HG02852 (cell line): ENCODE measurements around the gene LRRC47.
A peak's percentile ranks its signal among the peaks of the same experiment; 100 is the strongest.

ENCODE experiments used
- ATAC-seq: cut with Tn5 transposase; IDR thresholded peaks from one replicate; pipeline ENCODE4 v1.9.1; 2021; ENCODE audit warnings: mild to moderate bottlenecking, moderate library complexity; ENCODE audit not compliant: unreplicated experiment

The LRRC47 gene

DNA sequence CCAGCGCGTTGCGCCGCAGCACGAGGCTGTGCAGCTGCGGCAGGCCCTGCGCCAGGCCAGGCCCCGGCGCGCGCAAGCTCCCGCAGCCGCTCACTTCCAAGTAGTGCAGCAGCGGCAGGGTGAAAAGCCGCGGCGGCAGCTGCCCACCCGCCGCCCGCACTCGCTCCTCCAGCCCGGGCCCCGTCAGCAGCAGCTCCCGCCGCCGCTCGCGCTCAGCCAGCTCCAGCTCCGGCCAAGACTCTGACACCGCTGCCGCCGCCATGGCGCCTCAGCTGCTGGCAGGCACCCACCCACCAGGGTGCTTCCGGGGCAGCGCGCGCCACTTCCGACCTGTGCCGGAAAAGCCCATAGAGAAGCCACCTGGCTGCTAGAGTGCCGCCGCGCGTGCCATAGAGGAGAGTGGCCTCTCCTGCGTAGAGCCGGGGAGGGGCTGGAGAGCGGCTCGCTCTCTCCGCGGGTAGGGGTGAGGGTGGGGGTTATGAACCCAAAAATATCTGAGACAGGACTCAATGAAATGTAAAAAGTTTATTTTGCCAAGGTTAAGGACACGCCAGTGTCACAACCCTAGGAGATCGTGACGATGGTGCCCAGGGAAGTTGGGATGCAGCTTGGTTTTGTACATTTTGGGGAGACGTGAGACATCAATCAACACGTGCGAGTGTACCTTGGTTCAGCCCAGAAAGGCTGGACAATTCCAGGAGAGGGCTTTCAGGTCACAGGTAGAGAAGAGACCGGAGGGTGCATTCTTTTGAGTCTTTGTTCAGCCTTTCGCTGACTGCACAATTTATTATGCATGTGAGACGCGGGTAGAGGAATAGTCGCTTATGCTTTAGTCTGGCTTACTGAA lies at the start of gene LRRC47:
TSS of gene LRRC47 (minus strand) at position 284 of the 847 bp plus-strand sequence. CDS start at position 262, 22 bp downstream.
- ATAC-seq, result peak; percentile 94

GRCh38 chr1:3842912-3843311 lies 46.6 kb upstream of the LRRC47 start:
- ATAC-seq, result no peak

GRCh38 chr1:3841491-3841890 lies 45.2 kb upstream of the LRRC47 start:
- no peak for ATAC-seq

- ATAC-seq, result no peak
These were observed 42.5 kb upstream of the LRRC47 start for GRCh38 chr1:3838788-3839187.

GRCh38 chr1:3837685-3838084 lies 41.4 kb upstream of the LRRC47 start:
- ATAC-seq, result no peak

- no peak for ATAC-seq
These were observed 40.9 kb upstream of the LRRC47 start for GRCh38 chr1:3837200-3837599.

- no peak for ATAC-seq
These were observed 40.1 kb upstream of the LRRC47 start for GRCh38 chr1:3836421-3836820.

GRCh38 chr1:3834701-3835100 lies 38.4 kb upstream of the LRRC47 start:
- ATAC-seq, result no peak

DNA sequence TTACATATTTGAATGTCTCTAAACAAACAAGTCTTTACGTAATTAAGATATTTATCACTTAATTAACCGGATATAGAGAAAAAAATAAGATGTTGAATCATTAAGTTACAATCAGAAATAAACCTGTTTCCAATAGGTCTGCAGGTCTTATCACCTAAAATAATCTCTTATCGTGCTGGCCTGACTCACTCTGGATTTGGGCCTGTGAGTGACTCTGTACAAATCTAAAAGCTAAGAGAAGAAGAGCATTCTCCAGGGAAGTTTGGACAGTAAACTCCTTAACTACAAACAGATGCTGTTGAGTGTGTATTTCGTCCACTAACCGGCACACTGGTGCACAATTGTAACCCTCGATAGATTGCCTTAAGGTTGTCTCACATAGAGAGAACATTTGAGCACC lies 35.4 kb upstream of the LRRC47 start:
- no peak for ATAC-seq

DNA sequence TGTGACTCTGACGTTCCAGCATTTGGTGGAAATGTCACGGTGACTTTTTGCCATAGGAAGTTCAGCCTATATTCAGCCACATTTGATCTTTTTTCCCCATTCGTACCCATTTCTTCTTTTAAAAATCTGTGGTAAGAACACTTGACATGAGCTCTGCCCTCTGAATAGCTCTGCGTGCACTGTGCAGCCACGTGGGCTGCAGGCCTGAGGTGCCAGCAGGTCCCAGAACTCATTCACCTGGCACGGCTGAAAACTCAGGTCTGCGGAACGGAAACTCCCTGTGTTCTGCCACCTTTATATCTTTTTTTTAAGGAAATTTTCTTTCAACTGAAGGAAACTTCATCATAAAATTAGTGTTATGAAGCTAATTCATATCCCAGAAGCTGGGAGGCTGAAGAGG lies 32.1 kb upstream of the LRRC47 start:
- no peak for ATAC-seq

- no peak for ATAC-seq
These were observed 31.6 kb upstream of the LRRC47 start for GRCh38 chr1:3827813-3828307.

- ATAC-seq, result no peak
These were observed 29.1 kb upstream of the LRRC47 start for GRCh38 chr1:3825356-3825755.

DNA sequence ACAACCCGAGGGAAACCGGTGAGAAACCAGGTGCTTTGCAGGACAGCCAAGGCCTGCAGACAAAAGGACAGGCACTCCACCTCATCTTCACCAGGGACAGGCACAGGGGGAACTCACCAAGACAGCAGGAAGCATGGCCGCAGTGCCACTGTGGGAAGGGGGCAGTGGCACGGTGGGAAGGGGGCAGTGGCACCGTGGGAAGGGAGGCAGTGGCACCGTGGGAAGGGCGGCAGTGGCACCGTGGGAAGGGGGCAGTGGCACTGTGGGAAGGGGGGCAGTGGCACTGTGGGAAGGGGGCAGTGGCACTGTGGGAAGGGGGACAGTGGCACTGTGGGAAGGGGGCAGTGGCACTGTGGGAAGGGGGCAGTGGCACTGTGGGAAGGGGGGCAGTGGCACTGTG lies 28.4 kb upstream of the LRRC47 start:
- ATAC-seq, result no peak

DNA sequence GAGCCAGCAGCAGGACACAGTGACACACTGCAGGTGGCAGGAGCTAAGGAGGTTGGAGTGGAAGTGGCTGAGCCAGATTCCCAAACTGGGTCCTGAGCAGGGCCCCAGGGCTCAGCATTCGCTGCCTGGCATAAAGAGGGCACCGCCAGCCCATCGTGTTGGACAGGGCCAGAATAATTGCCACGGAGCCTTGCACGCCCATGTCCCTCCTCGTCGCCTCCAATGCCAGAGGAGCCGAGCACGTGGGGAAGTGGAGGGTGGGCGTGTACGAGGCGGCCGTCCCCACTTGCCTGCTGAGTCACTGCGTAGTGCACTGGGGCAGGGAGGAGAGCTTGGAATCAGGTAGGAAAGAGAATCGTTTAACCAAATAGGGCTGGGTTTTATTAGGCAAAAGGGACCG lies 26.1 kb upstream of the LRRC47 start:
- ATAC-seq, result no peak

- no peak for ATAC-seq
These were observed 25.6 kb upstream of the LRRC47 start for GRCh38 chr1:3821908-3822307.

DNA sequence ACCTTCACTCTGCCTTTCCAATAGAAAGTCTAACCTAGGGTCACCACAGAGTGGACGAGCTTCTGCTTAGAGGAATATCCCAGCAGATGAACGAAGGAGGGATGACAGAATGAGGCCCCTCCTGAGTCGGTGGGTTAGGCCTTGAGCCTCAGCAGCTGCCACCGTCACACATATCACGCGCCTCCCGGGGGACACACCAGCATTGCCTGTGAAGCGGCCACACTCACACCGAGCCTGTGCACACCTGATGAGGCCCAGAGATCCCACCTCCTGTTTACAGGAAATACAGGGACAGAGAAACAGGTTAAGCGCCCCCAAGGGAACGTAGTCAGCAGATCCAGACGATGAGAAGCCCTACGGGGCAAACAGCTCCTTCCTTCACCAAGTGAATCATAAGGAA lies 25.1 kb upstream of the LRRC47 start:
- no peak for ATAC-seq

DNA sequence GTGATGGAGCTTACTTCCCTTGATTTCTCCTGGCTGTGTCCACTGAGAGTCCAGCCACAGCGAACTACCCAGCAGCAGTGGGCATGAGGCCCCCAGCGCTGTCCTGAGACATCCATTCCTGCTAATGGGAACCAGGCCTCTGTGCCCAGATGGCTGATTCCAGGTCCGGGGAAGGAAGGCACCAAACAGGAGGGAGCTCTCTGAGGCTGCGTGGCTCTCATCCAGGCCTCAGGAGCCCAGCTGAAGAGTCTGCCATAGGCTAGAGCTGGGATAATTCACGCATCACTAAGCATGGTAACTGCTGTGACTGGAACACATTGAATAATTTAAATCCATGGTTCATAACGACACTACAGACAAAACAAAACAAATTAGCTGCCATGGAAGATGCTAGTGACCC lies 24.7 kb upstream of the LRRC47 start:
- ATAC-seq, result no peak

DNA sequence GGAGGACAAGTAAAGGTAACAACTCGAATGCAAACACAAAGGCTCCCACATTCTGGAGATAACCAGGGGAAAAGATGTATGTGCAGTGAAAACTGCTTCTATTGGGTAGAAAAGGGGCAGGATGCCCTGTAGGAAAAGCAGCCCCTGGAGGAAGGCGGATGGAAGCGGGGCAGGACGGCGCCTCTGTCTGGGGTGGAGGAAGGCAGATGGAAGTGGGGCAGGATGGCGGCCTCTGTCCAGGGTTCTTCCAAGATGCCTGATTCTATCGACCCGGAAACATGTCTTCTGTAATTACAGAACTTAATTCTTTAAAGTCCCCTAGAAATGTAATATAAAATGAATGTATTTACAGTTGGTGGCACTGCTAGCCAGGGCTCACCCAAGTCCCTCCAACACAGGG lies 24.0 kb upstream of the LRRC47 start:
- ATAC-seq, result no peak

GRCh38 chr1:3819771-3820200 lies 23.5 kb upstream of the LRRC47 start:
- ATAC-seq, result no peak

DNA sequence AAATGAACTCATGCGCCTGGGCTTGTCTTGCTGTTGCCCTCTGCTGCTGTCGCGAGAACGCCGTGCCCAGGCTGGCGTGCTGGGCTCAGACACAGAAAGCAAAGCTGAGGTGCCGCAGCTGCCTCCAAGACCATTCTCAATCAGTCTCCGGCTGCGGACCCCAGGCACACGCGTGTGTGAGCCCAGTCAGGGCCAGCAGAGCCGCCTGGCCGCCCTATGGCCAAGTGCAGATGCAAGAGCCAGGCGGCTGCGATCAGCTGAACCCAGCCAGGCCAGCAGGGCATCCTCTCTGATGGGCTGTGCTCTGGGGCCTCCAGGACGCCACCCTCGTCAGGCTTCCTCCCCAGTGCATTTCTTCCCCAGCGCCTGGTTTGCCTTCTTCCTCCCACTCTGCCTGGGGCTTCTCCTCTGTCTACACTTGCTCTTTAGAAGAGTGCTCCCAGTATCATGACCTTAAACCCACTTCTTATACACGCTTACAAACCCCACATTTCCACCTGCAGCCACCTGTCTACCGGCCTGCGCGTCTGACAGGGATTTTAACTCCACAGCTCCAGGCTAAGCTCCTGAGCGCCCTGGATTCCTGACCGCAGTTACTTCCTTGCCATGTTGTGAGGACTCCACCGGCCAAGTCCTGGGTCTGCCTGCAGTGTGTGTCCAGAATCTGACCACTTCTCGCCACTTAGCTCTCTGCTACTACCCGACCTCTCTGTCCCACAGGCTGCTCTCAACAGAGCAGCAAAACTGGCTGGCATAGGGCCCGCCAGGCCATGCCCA lies 21.7 kb upstream of the LRRC47 start:
- no peak for ATAC-seq

DNA sequence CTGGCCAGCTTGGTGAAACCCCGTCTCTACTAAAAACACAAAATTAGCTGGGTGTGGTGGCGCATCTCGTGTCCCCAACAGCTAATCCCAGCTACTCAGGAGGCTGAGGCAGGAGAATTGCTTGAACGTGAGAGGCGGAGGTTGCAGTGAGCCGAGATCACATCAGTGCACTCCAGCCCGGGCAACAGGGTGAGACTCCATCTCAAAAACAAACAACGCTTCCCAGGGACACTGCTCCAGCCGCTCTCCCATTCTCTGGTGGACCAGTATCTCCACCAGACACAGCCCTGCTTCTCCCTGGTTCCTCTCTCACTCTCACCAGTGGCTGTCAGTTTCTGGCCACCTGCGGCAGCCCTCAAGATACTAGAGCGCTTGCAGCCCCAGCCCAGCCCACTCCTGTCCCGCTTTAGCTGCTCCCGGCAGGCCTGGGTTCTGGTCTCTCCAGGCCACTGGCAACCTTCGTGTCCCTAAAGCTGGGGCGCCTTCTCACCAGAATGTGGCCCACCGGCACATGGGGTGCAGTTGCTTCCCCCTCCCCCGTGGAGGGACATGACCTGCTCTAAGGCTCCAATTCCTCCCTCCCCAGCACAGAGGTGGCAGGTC lies 20.9 kb upstream of the LRRC47 start:
- ATAC-seq, result no peak
